HG03432 (cell line): ENCODE results near the gene PAN3.

Source experiments
- ATAC-seq: cut with Tn5 transposase; IDR thresholded peaks from one replicate; pipeline ENCODE4 v1.9.1; 2021; ENCODE audit warnings: mild to moderate bottlenecking, moderate library complexity; ENCODE audit not compliant: unreplicated experiment

The PAN3 gene

DNA sequence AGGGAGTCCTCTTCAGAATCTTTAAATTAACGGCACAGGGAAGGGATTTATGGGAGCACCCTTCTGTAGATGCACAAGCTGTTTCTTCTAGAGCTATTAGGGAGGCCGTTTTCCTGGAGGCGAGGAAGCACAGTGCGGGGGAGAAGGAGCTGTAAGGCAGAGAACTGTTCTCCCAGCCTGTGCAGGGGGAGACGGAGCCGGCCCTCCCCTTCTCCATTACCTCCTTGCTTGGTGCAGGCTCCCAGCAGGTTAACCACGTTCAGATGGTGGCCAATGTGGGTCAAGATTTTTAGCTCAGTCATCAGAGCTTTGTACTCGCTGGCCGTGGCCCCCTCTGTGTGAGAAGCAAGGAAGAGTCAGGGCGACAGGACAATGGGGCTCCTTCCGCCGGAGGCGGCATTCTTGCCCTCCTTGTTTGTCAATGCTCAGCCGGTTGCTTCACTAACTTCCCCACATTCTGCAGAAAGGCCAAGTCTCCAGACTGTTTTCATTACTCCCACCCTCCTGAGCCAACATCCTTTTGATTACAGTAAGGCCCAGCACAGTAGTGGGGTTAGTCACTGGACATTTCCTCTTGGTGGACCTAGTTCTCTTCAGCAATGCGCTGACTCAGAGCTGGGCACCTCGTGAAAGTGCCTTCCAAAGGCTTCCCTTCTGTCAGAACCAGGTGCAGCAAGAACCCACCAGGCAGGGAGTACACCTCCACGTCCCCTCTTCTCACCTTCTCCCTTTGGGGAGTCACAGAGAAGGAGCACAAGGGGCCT is 191.2 kb downstream of the PAN3 start:
- ATAC-seq: no peak

- ATAC-seq: no peak
Measured at GRCh38 chr13:28333204-28333881, 195.0 kb downstream of the PAN3 start.

- ATAC-seq: no peak
Measured at GRCh38 chr13:28336193-28336657, 197.9 kb downstream of the PAN3 start.

GRCh38 chr13:28337166-28338005 is 199.0 kb downstream of the PAN3 start:
- ATAC-seq: no peak

GRCh38 chr13:28338006-28338574 is 199.7 kb downstream of the PAN3 start:
- no peak for ATAC-seq

DNA sequence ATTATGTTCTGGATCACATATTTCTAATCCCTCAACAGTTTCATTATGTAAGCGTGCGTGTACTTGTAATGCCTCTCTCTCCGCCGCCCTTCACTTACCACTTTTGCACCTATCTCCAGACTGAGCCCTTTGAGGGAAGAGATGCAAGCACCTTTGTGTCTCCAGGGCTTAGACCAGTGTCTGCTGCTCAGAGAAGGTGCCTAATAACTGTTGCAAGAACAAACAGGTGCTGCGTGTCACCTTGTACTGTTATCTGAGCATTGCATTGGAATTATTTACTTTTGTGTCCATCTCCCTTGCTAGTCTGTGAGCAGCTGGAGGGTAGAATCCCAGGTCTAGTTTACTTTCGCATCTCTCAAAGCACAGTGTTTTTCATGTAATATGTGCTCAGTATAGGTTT is 200.4 kb downstream of the PAN3 start:
- ATAC-seq: no peak

GRCh38 chr13:28339419-28339818 is 201.1 kb downstream of the PAN3 start:
- ATAC-seq: no peak

- no peak for ATAC-seq
Measured at GRCh38 chr13:28340272-28340793, 202.0 kb downstream of the PAN3 start.

DNA sequence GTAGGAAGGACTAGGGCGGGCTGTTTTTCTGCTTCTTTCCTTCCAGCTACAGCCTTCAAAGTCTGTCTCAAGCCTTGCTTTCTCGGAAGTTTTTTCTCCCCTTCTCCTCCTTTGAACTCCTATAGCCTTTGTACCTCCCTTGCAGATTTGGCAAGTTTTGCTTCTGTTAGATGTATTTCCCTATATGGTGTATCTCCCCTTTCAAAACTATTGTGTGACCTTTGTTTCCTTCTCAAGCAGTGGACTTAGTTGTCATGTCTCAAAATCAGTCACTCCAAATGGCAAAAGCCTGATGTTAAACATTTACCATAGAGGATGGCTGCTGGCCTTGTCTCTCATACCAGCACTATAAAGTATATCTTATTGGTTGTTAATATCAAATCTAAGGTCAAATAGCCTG is 203.9 kb downstream of the PAN3 start:
- ATAC-seq: no peak

GRCh38 chr13:28344163-28344562 is 205.8 kb downstream of the PAN3 start:
- no peak for ATAC-seq
